Sigmoid colon (tissue), 7 donors: Measurements from ENCODE around the gene CXCR2. TPM values are rescaled to one million over a fixed set of nuclear protein-coding genes. Genes with fewer than 3 reads are reported as not detected.

ENCODE experiments used
- DNase-seq: peaks from one replicate; pipeline ENCODE4 v3.0.0-alpha.2; 2019
- H3K27ac ChIP-seq, 4 donors: fragments of 200-600 bp; sonication (generic); one replicate each; pipeline ENCODE4 v1.5.1; 2016 to 2019; ENCODE audit warnings: mild to moderate bottlenecking in 1 of 4
- H3K27me3 ChIP-seq, 3 donors: fragments of 200-600 bp; sonication (generic); one replicate each; pipeline ENCODE4 v1.5.1; 2019; ENCODE audit warnings: mild to moderate bottlenecking in 1 of 3
- H3K36me3 ChIP-seq, 4 donors: fragments of 200-600 bp; sonication (generic); one replicate each; pipeline ENCODE4 v1.5.1; 2016 to 2019
- H3K4me1 ChIP-seq, 4 donors: fragments of 200-600 bp; sonication (generic); one replicate each; pipeline ENCODE4 v1.5.1; 2017 to 2019
- H3K4me3 ChIP-seq, 4 donors: fragments of 200-600 bp; sonication (generic); one replicate each; pipeline ENCODE4 v1.5.1; 2017 to 2019; ENCODE audit warnings: mild to moderate bottlenecking in 2 of 4, moderate library complexity in 1 of 4
- H3K9me3 ChIP-seq, 4 donors: fragments of 200-600 bp in 3 of 4; sonication (generic) in 3 of 4; one replicate each; pipeline versions ENCODE4 v1.5.1 to v1.6.1; 2013 to 2019
- CTCF ChIP-seq, 4 experiments: fragments of 450-650 bp in 3 of 4; fragments of 200-600 bp in 1 of 4; IDR thresholded peaks; one replicate each; pipeline ENCODE4 v1.5.1; 2016 to 2019; ENCODE audit warnings: antibody characterized with exemption in 4 of 4, mild to moderate bottlenecking in 3 of 4, moderate library complexity in 2 of 4
- EP300 ChIP-seq, 4 donors: sonication (generic); formaldehyde crosslinking; IDR thresholded peaks; one replicate each; pipeline ENCODE4 v1.6.1; 2017; ENCODE audit warnings: antibody characterized with exemption in 4 of 4
- POLR2A ChIP-seq, 2 donors: fragments of 450-650 bp; IDR thresholded peaks; one replicate each; pipeline ENCODE4 v1.6.1; 2016; ENCODE audit warnings: antibody characterized with exemption in 2 of 2, mild to moderate bottlenecking in 2 of 2, moderate library complexity in 2 of 2
- POLR2AphosphoS5 ChIP-seq, 4 donors: sonication (generic); formaldehyde crosslinking; IDR thresholded peaks; one replicate each; pipeline ENCODE4 v1.6.1; 2017; ENCODE audit warnings: antibody characterized with exemption in 4 of 4
- WGBS, 2 donors: extraction: QIAGEN DNeasy Blood & Tissue Kit; methylation state at CpG; one replicate each; pipeline ENCODE4 v1.1.7; 2013; 5-methylcytosine and 5-hydroxymethylcytosine counted together
- intact Hi-C: fragments of 100-400 bp; cut with DNase I; formaldehyde crosslinking; loops from one replicate; pipeline ENCODE4 v1.15.1; 2023
- polyA plus RNA-seq, 3 donors: library from polyadenylated mRNA; stranded (reverse); fragments of 200-250 nt; gene quantifications; one replicate each; pipeline ENCODE4 v1.2.3, GENCODE V29; 2013
- total RNA-seq, 4 donors: library from RNA; depleted of rRNA; stranded (reverse); fragments of >200 nt; gene quantifications; one replicate each; pipeline ENCODE4 v1.1.0, GENCODE V29; 2016
- donor health status: healthy with polysubstance abuse.
- donor health status: Bipolar disorder and iron deficiency.
- donor health status: healthy.

CXCR2 gene
- total and polyA plus RNA-seq, 7 donors = 0.12 to 0.60 (median 0.46) TPM; not detected in 4

DNA sequence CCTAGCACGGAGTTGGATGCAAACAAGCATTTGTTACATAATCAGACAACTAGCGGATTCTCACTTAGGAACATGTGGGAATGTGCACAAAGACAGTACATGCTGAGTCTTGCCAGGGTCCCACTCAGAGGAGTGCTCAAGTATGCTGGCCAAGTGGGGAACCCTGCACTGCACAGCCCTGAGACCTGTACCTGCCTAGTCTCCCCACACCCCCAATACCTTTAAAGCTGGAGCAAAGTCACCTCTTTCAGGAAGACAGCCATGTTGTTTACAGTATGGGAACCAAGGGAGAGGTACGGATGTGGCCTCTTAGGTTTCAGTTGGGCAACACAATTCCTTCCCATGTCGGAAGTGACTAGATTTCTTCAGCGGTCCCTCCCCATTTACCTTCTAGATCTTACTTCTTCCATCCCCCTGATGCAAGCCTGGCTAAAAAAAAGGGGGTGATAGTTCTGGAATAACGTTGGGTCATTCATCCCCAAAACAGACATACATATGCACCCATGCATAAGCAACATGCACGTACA lies 30.2 kb downstream of the CXCR2 start:
- no peak overlapping the region for H3K27ac ChIP-seq
- no peak for TF ChIP-seq EP300 (IDR thresholded peaks at IDR 0.05)
- TF ChIP-seq POLR2AphosphoS5 (IDR thresholded peaks at IDR 0.05) = no peak
- TF ChIP-seq POLR2A (IDR thresholded peaks at IDR 0.05) = no peak
- no peak for TF ChIP-seq CTCF (IDR thresholded peaks at IDR 0.05)
- H3K27me3 ChIP-seq = no peaks in the 10 kb centered on the region
- WGBS, 2 donors = 86 to 88% methylated on average over 7 of the region's 7 CpGs
- H3K4me1 ChIP-seq = no peaks in the 10 kb centered on the region
- intact Hi-C loops = no loop called here
- no peak for DNase-seq
- no peaks in the 10 kb centered on the region for H3K36me3 ChIP-seq
- no peak overlapping the region for H3K4me3 ChIP-seq
- H3K9me3 ChIP-seq = no peaks in the 10 kb centered on the region

- no peaks in the 10 kb centered on the region for H3K27me3 ChIP-seq
- WGBS, 2 donors = 77 to 84% methylated on average over 2 of the region's 2 CpGs
- no peak for TF ChIP-seq POLR2A (IDR thresholded peaks at IDR 0.05)
- no peak for TF ChIP-seq POLR2AphosphoS5 (IDR thresholded peaks at IDR 0.05)
- no peak for TF ChIP-seq EP300 (IDR thresholded peaks at IDR 0.05)
- no peak for TF ChIP-seq CTCF (IDR thresholded peaks at IDR 0.05)
- H3K27ac ChIP-seq = no peak overlapping the region
- H3K4me1 ChIP-seq = no peaks in the 10 kb centered on the region
- no peaks in the 10 kb centered on the region for H3K9me3 ChIP-seq
- DNase-seq = no peak
- intact Hi-C loops = no loop called here
- H3K4me3 ChIP-seq = no peak overlapping the region
- no peaks in the 10 kb centered on the region for H3K36me3 ChIP-seq
Observed at GRCh38 chr2:218161644-218162043, 35.8 kb downstream of the CXCR2 start.

- no peak for TF ChIP-seq EP300 (IDR thresholded peaks at IDR 0.05)
- no peak for TF ChIP-seq POLR2AphosphoS5 (IDR thresholded peaks at IDR 0.05)
- TF ChIP-seq POLR2A (IDR thresholded peaks at IDR 0.05) = no peak
- TF ChIP-seq CTCF (IDR thresholded peaks at IDR 0.05) = no peak
- Histone ChIP-seq H3K4me3 (no peak overlapping the region), H3K4me1 (no peaks in the 10 kb centered on the region), H3K9me3 (no peaks in the 10 kb centered on the region), H3K27me3 (no peaks in the 10 kb centered on the region), H3K36me3 (no peaks in the 10 kb centered on the region), H3K27ac (no peak overlapping the region)
- intact Hi-C loops = no loop called here
- 82 to 98% methylated on average over 1 of the region's 1 CpG for WGBS, 2 donors
- no peak for DNase-seq
Observed at GRCh38 chr2:218162814-218163213, 37.0 kb downstream of the CXCR2 start.

GRCh38 chr2:218166791-218167190 lies 41.0 kb downstream of the CXCR2 start, which contains the start of gene CXCR1:
CXCR1 (minus strand) TSS chr2:218166962; CDS start chr2:218165211, 1,751 bp downstream.
- WGBS, 2 donors = 41 to 45% methylated on average over 3 of the region's 3 CpGs
- no peaks in the 10 kb centered on the region for H3K27me3 ChIP-seq
- intact Hi-C loops = no loop called here
- no peaks in the 10 kb centered on the region for H3K36me3 ChIP-seq
- no peaks in the 10 kb centered on the region for H3K9me3 ChIP-seq
- no peak for DNase-seq
- H3K4me1 ChIP-seq = peaks cover 0 to 10% (median 0%) of the 10 kb centered on the region in 4 donors
- no peak within 1 kb of the TSS for H3K4me3 ChIP-seq
- TF ChIP-seq POLR2A (IDR thresholded peaks at IDR 0.05) = no peak
- TF ChIP-seq EP300 (IDR thresholded peaks at IDR 0.05) = no peak
- no peak for TF ChIP-seq POLR2AphosphoS5 (IDR thresholded peaks at IDR 0.05)
- no peak for TF ChIP-seq CTCF (IDR thresholded peaks at IDR 0.05)
- no peak within 1 kb of the TSS for H3K27ac ChIP-seq

GRCh38 chr2:218168016-218168415 lies 42.2 kb downstream of the CXCR2 start:
- Histone ChIP-seq H3K36me3 (no peaks in the 10 kb centered on the region), H3K27ac (no peak overlapping the region), H3K4me1 (peaks cover 0 to 10% (median 0%) of the 10 kb centered on the region in 4 donors), H3K9me3 (no peaks in the 10 kb centered on the region), H3K27me3 (no peaks in the 10 kb centered on the region), H3K4me3 (no peak overlapping the region)
- intact Hi-C loops = no loop called here
- TF ChIP-seq POLR2A (IDR thresholded peaks at IDR 0.05) = no peak
- no peak for TF ChIP-seq POLR2AphosphoS5 (IDR thresholded peaks at IDR 0.05)
- TF ChIP-seq CTCF (IDR thresholded peaks at IDR 0.05) = no peak
- TF ChIP-seq EP300 (IDR thresholded peaks at IDR 0.05) = no peak
- no peak for DNase-seq
- 82 to 90% methylated on average over 1 of the region's 1 CpG for WGBS, 2 donors
